ENCODE results near the gene SSBP3. TPM values are rescaled to one million over a fixed set of nuclear protein-coding genes. Genes with fewer than 3 reads are reported as not detected.
A peak's percentile ranks its signal among the peaks of the same experiment; 100 is the strongest.

The SSBP3 gene
- total and polyA plus RNA-seq, 9 of the 15 experiments (the other 6 are each of a cell fraction or from before 2014, with no cell fraction given) = 8.7 to 108 (median 33.8) TPM

- no peak for TF ChIP-seq ZNF347 (CRISPR knock-in tag; IDR thresholded peaks at IDR 0.05; ENCODE audit: low read depth)
- TF ChIP-seq ZBTB33 (CRISPR knock-in tag; IDR thresholded peaks at IDR 0.05) = peak; percentile 83
- TF ChIP-seq KDM2B (CRISPR knock-in tag; IDR thresholded peaks at IDR 0.05) = no peak
- TF ChIP-seq RFX5 (IDR thresholded peaks at IDR 0.05; ENCODE audit: low read depth, low read length) = no peak
- TF ChIP-seq NR4A1 (CRISPR knock-in tag; IDR thresholded peaks at IDR 0.05) = no peak
- TF ChIP-seq NR4A1 (tag; IDR thresholded peaks at IDR 0.05) = no peak
- TF ChIP-seq MXD1 (CRISPR knock-in tag; IDR thresholded peaks at IDR 0.05; ENCODE audit: borderline replicate concordance, poor library complexity, severe bottlenecking) = no peak
- no peak for TF ChIP-seq CCNT2 (IDR thresholded peaks at IDR 0.05; ENCODE audit: borderline replicate concordance, extremely low read depth, insufficient read length, low read depth, low read length)
- TF ChIP-seq ZNF197 (CRISPR knock-in tag; IDR thresholded peaks at IDR 0.05; ENCODE audit: low read depth) = no peak
- TF ChIP-seq CTBP1 (IDR thresholded peaks at IDR 0.05; ENCODE audit: borderline replicate concordance) = no peak
- TF ChIP-seq HNRNPL (IDR thresholded peaks at IDR 0.05; ENCODE audit: low read depth, low read length) = no peak
- TF ChIP-seq CCAR2 (IDR thresholded peaks at IDR 0.05; ENCODE audit: low read depth, low read length) = no peak
- no peak for TF ChIP-seq FOXP1 (CRISPR knock-in tag; IDR thresholded peaks at IDR 0.05)
- no peak for TF ChIP-seq PTTG1 (tag; IDR thresholded peaks at IDR 0.05; ENCODE audit: low read depth)
- no peak for TF ChIP-seq ZBTB2 (IDR thresholded peaks at IDR 0.05)
- TF ChIP-seq BCL6 (CRISPR knock-in tag; IDR thresholded peaks at IDR 0.05) = no peak
- no peak for TF ChIP-seq ZHX1 (conservative IDR thresholded peaks at IDR 0.05; ENCODE audit: low read length)
- no peak for TF ChIP-seq FOXJ2 (tag; IDR thresholded peaks at IDR 0.05)
Measured at GRCh38 chr1:54220004-54220811, 186.0 kb downstream of the SSBP3 start (continued).
